CD4-positive, CD25-positive, alpha-beta regulatory T cell (primary cell): Measurements from ENCODE around the gene NIPAL3. TPM values are rescaled to one million over a fixed set of nuclear protein-coding genes. Genes with fewer than 3 reads are reported as not detected.
"Not testable (repeated sequence)": the region's sequence is repeated elsewhere in the genome, so short reads cannot be mapped to it uniquely, and the experiment has no call there.

Experiments used
- ATAC-seq, 2 donors: fragments of 150-1000 bp; cut with Tn5 transposase; one replicate each; pipeline ENCODE4 v1.10.0; 2021; ENCODE audit warnings: low read depth in 2 of 2, moderate number of reproducible peaks in 2 of 2, moderate library complexity in 1 of 2
- DNase-seq, 3 donors: peaks; one replicate each; pipeline versions ENCODE4 v3.0.0 to v3.0.0-alpha.2; 2012 to 2022; ENCODE audit warnings: mixed read lengths in 1 of 3
- H3K27ac ChIP-seq: one replicate; pipeline ENCODE4 v1.7.0; 2013; ENCODE audit warnings: mild to moderate bottlenecking, low read length; ENCODE audit not compliant: insufficient read depth, poor library complexity, severe bottlenecking
- H3K27me3 ChIP-seq: one replicate; pipeline ENCODE4 v1.7.0; 2013; ENCODE audit warnings: low read length; ENCODE audit not compliant: control insufficient read depth, insufficient read depth
- H3K36me3 ChIP-seq: one replicate; pipeline ENCODE4 v1.7.0; 2013; ENCODE audit warnings: mild to moderate bottlenecking, low read length, moderate library complexity; ENCODE audit not compliant: control insufficient read depth, insufficient read depth
- H3K4me1 ChIP-seq: 2 replicates; pipeline ENCODE4 v1.7.0; 2013; ENCODE audit warnings: mild to moderate bottlenecking, low read length; ENCODE audit not compliant: insufficient read depth, control insufficient read depth, poor library complexity, severe bottlenecking
- H3K4me3 ChIP-seq: one replicate; pipeline ENCODE4 v1.7.0; 2013; ENCODE audit warnings: low read depth, mild to moderate bottlenecking, low read length, moderate library complexity
- H3K9me3 ChIP-seq, 2 experiments: 1 replicate in 1 of 2; 2 replicates in 1 of 2; pipeline ENCODE4 v1.7.0; 2013; ENCODE audit warnings: low read length in 2 of 2, mild to moderate bottlenecking in 1 of 2, moderate library complexity in 1 of 2; ENCODE audit not compliant: control insufficient read depth in 2 of 2
- H3K27ac Mint-ChIP-seq, 3 donors: one replicate each; pipeline ENCODE4 v1.8.0; 2020 to 2022; ENCODE audit warnings: mild to moderate bottlenecking in 3 of 3, mixed read lengths in 3 of 3, moderate library complexity in 2 of 3
- H3K27me3 Mint-ChIP-seq: one replicate; pipeline ENCODE4 v1.8.0; 2022; ENCODE audit warnings: mild to moderate bottlenecking, mixed read lengths
- H3K36me3 Mint-ChIP-seq: one replicate; pipeline ENCODE4 v1.8.0; 2020; ENCODE audit warnings: mixed read lengths
- H3K4me1 Mint-ChIP-seq, 4 donors: one replicate each; pipeline ENCODE4 v1.8.0; 2020 to 2022; ENCODE audit warnings: mixed read lengths in 4 of 4, mild to moderate bottlenecking in 1 of 4
- H3K4me3 Mint-ChIP-seq, 4 donors: one replicate each; pipeline ENCODE4 v1.8.0; 2020 to 2022; ENCODE audit warnings: mild to moderate bottlenecking in 4 of 4, mixed read lengths in 4 of 4, moderate library complexity in 3 of 4
- H3K9me3 Mint-ChIP-seq, 7 donors: one replicate each; pipeline ENCODE4 v1.8.0; 2020 to 2022; ENCODE audit warnings: mixed read lengths in 7 of 7, mild to moderate bottlenecking in 3 of 7, moderate library complexity in 2 of 7
- polyA plus RNA-seq, 4 donors: library from polyadenylated mRNA; unstranded; fragments of 300-500 nt; fragmentation: Illumina TruSeq; gene quantifications; one replicate each; pipeline ENCODE4 v1.2.3, GENCODE V29; 2021
- total RNA-seq: library from RNA; stranded (reverse); gene quantifications from one replicate; pipeline ENCODE4 v1.2.3, GENCODE V29; 2022

The NIPAL3 gene
- total and polyA plus RNA-seq, 5 donors from 2014 or later, result 57.0 to 70.2 (median 63.0) TPM

DNA sequence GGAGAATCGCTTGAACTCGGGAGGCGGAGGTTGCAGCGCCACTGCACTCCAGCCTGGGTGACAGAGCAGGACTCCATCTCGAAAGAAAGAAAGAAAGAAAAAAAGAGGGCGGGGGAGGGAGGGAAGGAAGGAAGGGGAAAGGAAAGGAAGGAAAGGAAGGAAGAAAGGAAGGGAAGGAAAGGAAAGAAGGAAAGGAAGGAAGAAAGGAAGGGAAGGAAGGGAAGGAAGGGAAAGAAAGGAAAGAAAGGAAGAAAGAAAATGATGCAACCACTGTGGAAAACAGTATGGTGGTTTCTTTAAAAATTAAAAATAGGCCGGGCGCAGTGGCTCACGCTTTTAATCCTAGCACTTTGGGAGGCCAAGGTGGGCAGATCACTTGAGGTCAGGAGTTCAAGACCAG lies 71.9 kb downstream of the NIPAL3 start:
- DNase-seq, result no peak
- Histone ChIP-seq H3K9me3 (no peaks in the 10 kb centered on the region), H3K27me3 (no peaks in the 10 kb centered on the region), H3K27ac (peak overlapping the region; percentile 71), H3K4me3 (no peak overlapping the region), H3K36me3 (no peaks in the 10 kb centered on the region), H3K4me1 (peaks cover 58% of the 10 kb centered on the region)
- no peak for ATAC-seq
- Mint-ChIP-seq H3K4me1 (peaks cover 20 to 78% (median 49%) of the 10 kb centered on the region in 4 donors), H3K27ac (peak overlapping the region; percentile 90 to 97 (median 91)), H3K36me3 (peaks cover 13% of the 10 kb centered on the region), H3K4me3 (no peak overlapping the region), H3K9me3 (peaks cover 0 to 3% (median 0%) of the 10 kb centered on the region in 7 donors), H3K27me3 (no peaks in the 10 kb centered on the region)

DNA sequence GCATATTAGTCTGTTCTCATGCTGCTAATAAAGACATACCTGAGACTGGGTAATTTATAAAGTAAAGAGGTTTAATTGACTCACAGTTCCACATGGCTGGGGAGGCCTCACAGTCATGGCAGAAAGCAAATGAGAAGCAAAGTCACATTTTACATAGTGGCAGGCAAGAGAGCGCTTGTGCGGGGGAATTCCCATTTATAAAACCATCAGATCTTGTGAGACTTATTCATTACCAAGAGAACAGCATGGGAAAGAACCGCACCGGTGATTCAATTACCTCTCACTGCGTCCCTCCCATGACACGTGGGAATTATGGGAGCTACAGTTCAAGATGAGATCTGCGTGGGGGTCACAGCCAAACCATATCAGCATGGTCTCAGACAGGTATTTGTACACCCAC lies 72.6 kb downstream of the NIPAL3 start:
- DNase-seq (peak in 2 of 3 donors; percentile 28 to 50), ATAC-seq (peak in 1 of 2 donors; percentile 18)
- Mint-ChIP-seq H3K4me3 (peak overlapping the region in 2 of 4 donors; percentile 8 to 67), H3K4me1 (peaks cover 20 to 72% (median 45%) of the 10 kb centered on the region in 4 donors), H3K36me3 (peaks cover 18% of the 10 kb centered on the region), H3K27ac (peak overlapping the region; percentile 23 to 96 (median 90))
- not testable (repeated sequence) for H3K9me3 ChIP-seq, H3K36me3 ChIP-seq, H3K27me3 ChIP-seq, H3K4me3 ChIP-seq, H3K9me3 Mint-ChIP-seq, H3K27me3 Mint-ChIP-seq
- peaks cover 51% of the 10 kb centered on the region for H3K4me1 ChIP-seq
- peak overlapping the region; percentile 48 for H3K27ac ChIP-seq

- peaks cover 0 to 4% (median 0%) of the 10 kb centered on the region in 7 donors for H3K9me3 Mint-ChIP-seq
- Histone ChIP-seq H3K4me1 (peaks cover 36% of the 10 kb centered on the region), H3K27ac (peak overlapping the region; percentile 14), H3K4me3 (no peak overlapping the region), H3K27me3 (no peaks in the 10 kb centered on the region), H3K36me3 (no peaks in the 10 kb centered on the region), H3K9me3 (no peaks in the 10 kb centered on the region)
- ATAC-seq (no peak), DNase-seq (no peak)
- no peaks in the 10 kb centered on the region for H3K27me3 Mint-ChIP-seq
- peaks cover 17 to 56% (median 33%) of the 10 kb centered on the region in 4 donors for H3K4me1 Mint-ChIP-seq
- H3K36me3 Mint-ChIP-seq, result peaks cover 19% of the 10 kb centered on the region
- H3K27ac Mint-ChIP-seq, result peak overlapping the region in 2 of 3 donors; percentile 48 to 70
- peak overlapping the region in 1 of 4 donors; percentile 54 for H3K4me3 Mint-ChIP-seq
Observed at GRCh38 chr1:24489674-24490073, 74.1 kb downstream of the NIPAL3 start.

DNA sequence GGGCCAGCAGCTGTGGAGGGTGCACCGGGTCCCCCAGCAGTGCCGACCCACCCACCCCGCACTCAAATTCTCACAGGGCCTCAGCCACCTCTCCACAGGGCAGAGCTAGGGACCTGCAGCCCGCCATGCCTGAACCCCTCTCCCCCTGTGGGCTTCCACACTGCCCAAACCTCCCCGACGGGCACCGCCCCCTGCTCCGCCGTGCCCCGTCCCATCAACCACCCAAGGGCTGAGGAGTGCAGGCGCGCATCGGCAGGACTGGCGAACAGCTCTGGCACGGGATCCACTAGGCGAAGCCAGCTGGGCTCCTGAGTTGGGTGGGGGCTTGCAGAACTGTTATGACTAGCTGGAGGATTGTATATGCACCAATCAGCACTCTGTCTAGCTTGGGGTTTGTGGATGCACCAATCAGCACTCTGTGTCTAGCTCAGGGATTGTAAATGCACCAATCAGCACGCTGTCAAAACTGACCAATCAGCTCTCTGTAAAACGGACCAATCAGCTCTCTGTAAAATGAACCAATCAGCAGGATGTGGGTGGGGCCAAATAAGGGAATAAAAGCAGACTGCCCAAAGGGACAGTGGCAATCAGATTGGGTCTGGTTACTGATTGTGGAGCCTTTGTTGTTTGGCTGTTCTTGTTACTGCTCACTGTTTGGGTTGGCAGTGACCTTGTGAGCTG lies 74.6 kb downstream of the NIPAL3 start:
- DNase-seq (no peak), ATAC-seq (no peak)
- Histone ChIP-seq H3K27ac (no peak overlapping the region), H3K4me3 (no peak overlapping the region), H3K27me3 (no peaks in the 10 kb centered on the region), H3K4me1 (peaks cover 30% of the 10 kb centered on the region), H3K36me3 (no peaks in the 10 kb centered on the region), H3K9me3 (no peaks in the 10 kb centered on the region)
- H3K27me3 Mint-ChIP-seq, result no peaks in the 10 kb centered on the region
- H3K4me1 Mint-ChIP-seq, result peaks cover 17 to 51% (median 32%) of the 10 kb centered on the region in 4 donors
- H3K36me3 Mint-ChIP-seq, result peaks cover 19% of the 10 kb centered on the region
- peaks cover 0 to 4% (median 0%) of the 10 kb centered on the region in 7 donors for H3K9me3 Mint-ChIP-seq
- H3K27ac Mint-ChIP-seq, result peak overlapping the region in 2 of 3 donors; percentile 20 to 25
- H3K4me3 Mint-ChIP-seq, result peak overlapping the region in 1 of 4 donors; percentile 54

- H3K27me3 Mint-ChIP-seq, result no peaks in the 10 kb centered on the region
- Histone ChIP-seq H3K4me3 (no peak overlapping the region), H3K4me1 (peaks cover 15% of the 10 kb centered on the region), H3K36me3 (no peaks in the 10 kb centered on the region), H3K27me3 (no peaks in the 10 kb centered on the region), H3K9me3 (no peaks in the 10 kb centered on the region), H3K27ac (no peak overlapping the region)
- ATAC-seq, result no peak
- peaks cover 11 to 39% (median 20%) of the 10 kb centered on the region in 4 donors for H3K4me1 Mint-ChIP-seq
- H3K27ac Mint-ChIP-seq, result peak overlapping the region in 2 of 3 donors; percentile 13
- peaks cover 27% of the 10 kb centered on the region for H3K36me3 Mint-ChIP-seq
- H3K9me3 Mint-ChIP-seq, result peaks cover 0 to 4% (median 0%) of the 10 kb centered on the region in 7 donors
- no peak for DNase-seq
- H3K4me3 Mint-ChIP-seq, result peak overlapping the region in 1 of 4 donors; percentile 8
Observed at GRCh38 chr1:24491577-24492360, 76.2 kb downstream of the NIPAL3 start.

GRCh38 chr1:24492935-24493334 lies 77.3 kb downstream of the NIPAL3 start:
- H3K4me3 Mint-ChIP-seq, result peak overlapping the region in 1 of 4 donors; percentile 52
- not testable (repeated sequence) for ATAC-seq

GRCh38 chr1:24493785-24494184 lies 78.2 kb downstream of the NIPAL3 start:
- no peak for DNase-seq
- no peak for ATAC-seq
- H3K4me3 Mint-ChIP-seq, result no peak overlapping the region
- no peak overlapping the region for H3K27ac Mint-ChIP-seq
- no peaks in the 10 kb centered on the region for H3K36me3 ChIP-seq
- no peak overlapping the region for H3K27ac ChIP-seq
- peaks cover 0 to 4% (median 0%) of the 10 kb centered on the region in 7 donors for H3K9me3 Mint-ChIP-seq
- H3K9me3 ChIP-seq, result no peaks in the 10 kb centered on the region
- no peaks in the 10 kb centered on the region for H3K27me3 ChIP-seq
- no peaks in the 10 kb centered on the region for H3K27me3 Mint-ChIP-seq
- peaks cover 5% of the 10 kb centered on the region for H3K4me1 ChIP-seq
- H3K4me3 ChIP-seq, result no peak overlapping the region
- H3K36me3 Mint-ChIP-seq, result peaks cover 22% of the 10 kb centered on the region
- H3K4me1 Mint-ChIP-seq, result peaks cover 0 to 32% (median 20%) of the 10 kb centered on the region in 4 donors

More at GRCh38 chr1:24492935-24493334, 77.3 kb downstream of the NIPAL3 start:
- not testable (repeated sequence) for H3K27ac ChIP-seq, H3K9me3 Mint-ChIP-seq, H3K4me3 ChIP-seq, H3K9me3 ChIP-seq, DNase-seq, H3K27me3 ChIP-seq, H3K4me1 ChIP-seq, H3K27me3 Mint-ChIP-seq, H3K36me3 ChIP-seq
- H3K27ac Mint-ChIP-seq, result peak overlapping the region in 1 of 3 donors; percentile 38
- H3K4me1 Mint-ChIP-seq, result peaks cover 5 to 33% (median 19%) of the 10 kb centered on the region in 4 donors
- peaks cover 27% of the 10 kb centered on the region for H3K36me3 Mint-ChIP-seq
